SJSA1 (cell line): ENCODE results near the gene NFKBIL1. TPM values are rescaled to one million over a fixed set of nuclear protein-coding genes. Genes with fewer than 3 reads are reported as not detected.
A peak's percentile ranks its signal among the peaks of the same experiment; 100 is the strongest.

Source experiments
- DNase-seq, 2 experiments: peaks; one replicate each; pipeline ENCODE4 v3.0.0-alpha.2; 2015 to 2020; ENCODE audit warnings: low spot score in 2 of 2, low read depth in 1 of 2
- H3K27ac ChIP-seq: fragments of 250-450 bp; sonication (Bioruptor Pico); 2 replicates; pipeline ENCODE4 v1.5.1; 2020; ENCODE audit warnings: mild to moderate bottlenecking, moderate library complexity
- H3K27me3 ChIP-seq: fragments of 250-450 bp; sonication (Bioruptor Pico); replicated peaks from 2 replicates; pipeline ENCODE4 v1.5.1; 2020; ENCODE audit warnings: mild to moderate bottlenecking, moderate library complexity
- H3K36me3 ChIP-seq: fragments of 250-450 bp; sonication (Bioruptor Pico); 2 replicates; pipeline ENCODE4 v1.5.1; 2020; ENCODE audit warnings: mild to moderate bottlenecking
- H3K4me1 ChIP-seq: fragments of 250-450 bp; sonication (Bioruptor Pico); replicated peaks from 2 replicates; pipeline ENCODE4 v1.6.1; 2021; ENCODE audit warnings: mild to moderate bottlenecking
- H3K4me3 ChIP-seq: fragments of 250-450 bp; sonication (Bioruptor Pico); 2 replicates; pipeline ENCODE4 v1.5.1; 2020; ENCODE audit warnings: mild to moderate bottlenecking
- H3K9me3 ChIP-seq: fragments of 250-450 bp; sonication (Bioruptor Pico); replicated peaks from 2 replicates; pipeline ENCODE4 v1.5.1; 2020; ENCODE audit warnings: mild to moderate bottlenecking
- total RNA-seq: library from RNA; depleted of rRNA; stranded (reverse); fragments of >200 nt; shearing (Covaris generic); gene quantifications from 2 replicates; pipeline ENCODE4 v1.2.3, GENCODE V29; 2014

The NFKBIL1 gene
- total RNA-seq, 1 experiment from 2014 or later: 21.0 TPM

- Histone ChIP-seq H3K27me3 (no peaks in the 10 kb centered on the region), H3K4me3 (no peak overlapping the region), H3K9me3 (no peaks in the 10 kb centered on the region), H3K27ac (no peak overlapping the region), H3K36me3 (peaks cover 66% of the 10 kb centered on the region), H3K4me1 (peaks cover 24% of the 10 kb centered on the region)
- DNase-seq: no peak
These were observed 16.7 kb upstream of the NFKBIL1 start for GRCh38 chr6:31530659-31531058.

DNA sequence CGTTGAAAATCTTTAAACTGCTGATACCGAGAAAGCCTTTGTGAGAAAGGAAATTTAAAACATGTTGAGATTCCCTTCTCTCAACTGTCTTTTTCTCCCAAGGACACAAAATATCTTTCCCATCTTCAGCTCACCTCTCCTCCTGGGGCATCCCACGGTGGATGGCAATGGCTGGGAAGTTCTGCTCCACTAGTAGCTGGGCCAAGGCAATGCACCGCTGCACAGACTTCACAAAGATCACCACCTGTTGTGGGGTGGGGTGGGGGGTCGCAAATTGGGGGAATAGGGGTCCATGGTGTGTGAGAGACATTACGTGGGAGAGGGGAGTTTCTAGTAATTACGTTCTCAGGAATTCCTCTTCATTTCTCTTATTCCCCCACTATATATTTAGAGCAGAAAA lies 16.2 kb upstream of the NFKBIL1 start:
- no peak overlapping the region for H3K4me3 ChIP-seq
- H3K27me3 ChIP-seq: no peaks in the 10 kb centered on the region
- H3K4me1 ChIP-seq: peaks cover 19% of the 10 kb centered on the region
- H3K36me3 ChIP-seq: peaks cover 71% of the 10 kb centered on the region
- no peak overlapping the region for H3K27ac ChIP-seq
- DNase-seq: no peak
- H3K9me3 ChIP-seq: no peaks in the 10 kb centered on the region

- no peak overlapping the region for H3K27ac ChIP-seq
- peaks cover 78% of the 10 kb centered on the region for H3K36me3 ChIP-seq
- H3K4me3 ChIP-seq: no peak overlapping the region
- H3K4me1 ChIP-seq: peaks cover 11% of the 10 kb centered on the region
- H3K27me3 ChIP-seq: no peaks in the 10 kb centered on the region
- DNase-seq: no peak
- no peaks in the 10 kb centered on the region for H3K9me3 ChIP-seq
These were observed 15.4 kb upstream of the NFKBIL1 start for GRCh38 chr6:31531771-31532643.

DNA sequence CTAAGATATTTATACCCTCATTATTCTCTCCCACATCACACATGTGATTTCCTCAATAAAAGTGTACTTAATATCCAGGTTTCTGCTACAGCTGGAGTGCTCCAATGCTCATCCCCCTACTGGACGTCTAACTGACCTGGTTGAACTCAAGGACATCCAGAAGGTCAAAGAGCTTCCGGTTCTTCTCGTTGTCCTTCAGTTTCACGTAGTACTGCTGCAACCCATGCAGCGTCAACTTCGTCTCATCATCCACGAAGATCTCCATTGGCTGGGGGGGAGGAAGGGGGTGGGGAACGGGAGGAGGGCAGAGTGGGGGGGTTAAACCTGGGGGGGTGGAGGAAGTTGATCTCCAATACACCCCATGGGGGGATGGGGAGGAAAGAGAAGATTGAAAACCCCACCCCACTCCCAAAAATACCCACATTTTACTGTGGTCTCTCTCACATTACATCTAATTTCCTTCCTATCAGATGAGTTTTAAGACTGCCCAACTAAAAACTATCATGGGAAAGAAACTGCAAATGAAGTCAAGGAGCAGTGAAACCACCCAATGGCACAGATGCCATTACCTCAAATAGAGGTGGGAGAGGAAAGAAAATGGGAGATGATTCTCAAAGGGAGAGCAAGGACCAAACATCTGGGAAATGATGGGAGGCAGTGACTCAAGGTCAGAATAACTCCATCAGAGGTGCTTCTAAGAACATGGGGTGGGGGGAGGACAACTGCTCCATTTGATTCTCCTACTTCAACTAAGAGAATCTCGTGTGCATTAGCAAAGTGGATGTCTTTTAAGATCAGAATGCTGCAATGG lies 14.6 kb upstream of the NFKBIL1 start:
- Histone ChIP-seq H3K4me1 (peaks cover 6% of the 10 kb centered on the region), H3K27me3 (no peaks in the 10 kb centered on the region), H3K27ac (no peak overlapping the region), H3K4me3 (no peak overlapping the region), H3K9me3 (no peaks in the 10 kb centered on the region), H3K36me3 (peaks cover 83% of the 10 kb centered on the region)
- DNase-seq: no peak

GRCh38 chr6:31533455-31533841 lies 14.0 kb upstream of the NFKBIL1 start:
- peaks cover 89% of the 10 kb centered on the region for H3K36me3 ChIP-seq
- no peaks in the 10 kb centered on the region for H3K27me3 ChIP-seq
- no peaks in the 10 kb centered on the region for H3K9me3 ChIP-seq
- no peak overlapping the region for H3K4me3 ChIP-seq
- no peak overlapping the region for H3K27ac ChIP-seq
- peaks cover 6% of the 10 kb centered on the region for H3K4me1 ChIP-seq
- no peak for DNase-seq

DNA sequence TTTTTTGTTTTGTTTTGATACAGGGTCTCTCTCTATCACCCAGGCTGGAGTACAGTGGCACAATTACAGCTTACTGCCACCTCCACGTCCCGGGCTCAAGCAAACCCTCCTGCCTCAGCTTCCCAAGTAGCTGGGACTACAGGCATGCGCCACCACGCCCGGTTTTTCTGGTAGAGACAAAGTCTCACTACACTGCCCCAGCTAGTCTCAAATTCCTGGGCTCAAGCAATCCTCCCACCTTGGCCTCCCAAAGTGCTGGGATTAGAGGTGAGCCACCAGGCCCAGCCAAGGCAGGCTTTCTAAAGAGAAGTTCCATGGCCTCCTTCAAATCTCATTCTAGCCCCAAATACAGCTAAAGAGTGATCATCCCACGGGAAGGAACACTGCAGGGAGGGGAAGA lies 13.4 kb upstream of the NFKBIL1 start:
- Histone ChIP-seq H3K36me3 (peaks cover 95% of the 10 kb centered on the region), H3K4me3 (no peak overlapping the region), H3K4me1 (peaks cover 8% of the 10 kb centered on the region), H3K9me3 (no peaks in the 10 kb centered on the region), H3K27me3 (no peaks in the 10 kb centered on the region), H3K27ac (no peak overlapping the region)
- DNase-seq: no peak

- Histone ChIP-seq H3K36me3 (peaks cover 97% of the 10 kb centered on the region), H3K4me1 (peaks cover 11% of the 10 kb centered on the region), H3K27ac (no peak overlapping the region), H3K9me3 (no peaks in the 10 kb centered on the region), H3K27me3 (no peaks in the 10 kb centered on the region), H3K4me3 (no peak overlapping the region)
- no peak for DNase-seq
These were observed 12.8 kb upstream of the NFKBIL1 start for GRCh38 chr6:31534521-31535040.

GRCh38 chr6:31535538-31536324 lies 11.7 kb upstream of the NFKBIL1 start:
- no peaks in the 10 kb centered on the region for H3K9me3 ChIP-seq

DNA sequence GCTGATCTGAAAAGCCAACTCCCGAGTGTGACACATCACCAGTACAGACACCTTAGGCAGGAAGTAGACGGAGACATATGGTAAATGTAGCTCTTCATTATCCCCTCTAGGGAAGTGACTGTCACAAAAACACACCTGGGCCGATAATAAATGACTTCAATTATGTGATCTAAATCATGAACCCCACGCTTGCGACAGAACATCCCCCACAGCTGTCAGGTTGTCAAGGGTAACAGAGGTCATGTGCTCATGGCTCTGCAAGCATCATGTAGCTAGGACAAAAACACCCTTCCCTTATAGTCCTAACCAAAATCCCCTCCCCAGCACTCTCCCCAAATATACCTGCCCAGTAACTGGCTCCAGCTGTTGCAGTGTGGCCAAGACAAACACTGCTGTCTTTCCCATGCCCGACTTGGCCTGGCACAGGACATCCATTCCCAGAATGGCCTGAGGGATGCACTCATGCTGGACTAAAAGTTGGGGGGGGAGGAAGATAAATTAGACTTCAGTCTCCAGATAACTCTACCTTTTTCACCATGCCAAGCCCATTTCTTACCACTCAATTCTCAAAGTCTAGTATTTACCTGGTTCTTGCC lies 8.5 kb upstream of the NFKBIL1 start:
- Histone ChIP-seq H3K27ac (no peak overlapping the region), H3K4me1 (peaks cover 23% of the 10 kb centered on the region), H3K27me3 (no peaks in the 10 kb centered on the region), H3K4me3 (no peak overlapping the region), H3K9me3 (no peaks in the 10 kb centered on the region), H3K36me3 (peaks cover 76% of the 10 kb centered on the region)
- DNase-seq: no peak

More at GRCh38 chr6:31535538-31536324, 11.7 kb upstream of the NFKBIL1 start:
- peaks cover 16% of the 10 kb centered on the region for H3K4me1 ChIP-seq
- H3K36me3 ChIP-seq: peaks cover 99% of the 10 kb centered on the region
- H3K27ac ChIP-seq: no peak overlapping the region
- no peak overlapping the region for H3K4me3 ChIP-seq
- H3K27me3 ChIP-seq: no peaks in the 10 kb centered on the region
- no peak for DNase-seq

GRCh38 chr6:31540640-31541039 lies 6.8 kb upstream of the NFKBIL1 start:
- H3K36me3 ChIP-seq: peaks cover 58% of the 10 kb centered on the region
- peak overlapping the region; percentile 60 for H3K4me3 ChIP-seq
- peaks cover 23% of the 10 kb centered on the region for H3K4me1 ChIP-seq
- peak in 1 of 2 experiments; percentile 21 for DNase-seq
- no peaks in the 10 kb centered on the region for H3K27me3 ChIP-seq
- H3K9me3 ChIP-seq: no peaks in the 10 kb centered on the region
- H3K27ac ChIP-seq: peak overlapping the region; percentile 93

- no peaks in the 10 kb centered on the region for H3K9me3 ChIP-seq
- no peak for DNase-seq
- H3K27ac ChIP-seq: peak overlapping the region; percentile 93
- H3K4me1 ChIP-seq: peaks cover 23% of the 10 kb centered on the region
- peaks cover 53% of the 10 kb centered on the region for H3K36me3 ChIP-seq
- peak overlapping the region; percentile 60 for H3K4me3 ChIP-seq
- H3K27me3 ChIP-seq: no peaks in the 10 kb centered on the region
These were observed 6.2 kb upstream of the NFKBIL1 start for GRCh38 chr6:31541059-31541657.

DNA sequence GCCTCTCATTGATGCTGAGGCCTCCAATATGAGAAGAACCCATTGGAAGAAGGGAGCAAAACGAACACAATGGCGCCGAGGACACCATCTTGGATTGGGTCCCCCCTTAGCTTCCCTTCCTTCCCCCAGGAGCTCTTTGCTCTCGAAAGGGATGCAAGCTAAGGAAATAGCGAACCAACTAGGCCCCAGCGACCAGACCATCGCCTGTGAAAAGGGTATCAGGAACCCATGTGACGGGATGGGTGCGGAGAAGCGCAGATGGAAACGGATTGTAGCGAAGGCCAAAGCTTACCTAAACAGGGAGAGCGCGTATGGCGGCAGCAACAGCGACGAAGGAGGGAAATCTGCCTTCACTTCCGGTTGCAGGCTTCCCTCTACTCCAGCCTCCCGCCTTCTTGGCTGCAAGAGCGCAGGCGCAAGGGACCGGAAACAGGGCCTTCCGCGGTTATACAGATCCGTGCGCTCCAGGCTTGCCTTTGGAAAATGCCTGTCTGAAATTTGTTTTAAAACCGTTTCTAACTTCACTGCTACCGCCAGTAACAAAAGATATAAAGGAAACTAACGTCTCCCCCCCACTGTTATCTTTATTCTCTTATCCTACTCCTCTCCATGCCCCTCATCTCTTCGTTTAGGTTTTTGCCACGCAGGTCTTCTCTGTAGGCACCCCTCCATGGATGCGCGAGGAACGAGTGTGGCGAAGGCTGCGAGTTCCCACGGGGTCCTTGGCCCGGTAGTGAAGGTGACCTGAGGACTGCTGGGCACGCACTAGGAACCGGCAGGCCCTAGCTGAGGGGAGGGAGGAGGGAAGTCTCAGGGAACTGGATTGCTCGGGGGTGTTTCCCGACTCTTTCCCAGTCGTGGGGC lies 5.5 kb upstream of the NFKBIL1 start, which contains the start of gene DDX39B:
DDX39B (minus strand) TSS at position 346 of the 864 bp plus-strand sequence. CDS start 1,471 bp downstream, outside the sequence.
- Histone ChIP-seq H3K27me3 (no peaks in the 10 kb centered on the region), H3K4me3 (peak within 1 kb of the TSS; percentile 60), H3K27ac (peak within 1 kb of the TSS; percentile 93), H3K4me1 (peaks cover 23% of the 10 kb centered on the region), H3K36me3 (peaks cover 46% of the 10 kb centered on the region), H3K9me3 (no peaks in the 10 kb centered on the region)
- DNase-seq: peak; percentile 97 to 98
